Mammary epithelial cell (primary cell): ENCODE measurements around the gene SNX9.

Experiments
- EZH2 ChIP-seq: IDR thresholded peaks from 2 replicates; pipeline ENCODE4 v1.6.1; 2012; ENCODE audit warnings: low read length, inconsistent platforms, borderline replicate concordance
- TF ChIP-seq, protein P1 (sequence below), 2 donors: IDR thresholded peaks in 1 of 2; conservative IDR thresholded peaks in 1 of 2; 2 replicates each; pipeline ENCODE4 v1.5.1; 2011 to 2012; ENCODE audit warnings: inconsistent platforms in 2 of 2, low read length in 2 of 2, mild to moderate bottlenecking in 2 of 2, control low read depth in 1 of 2, low read depth in 1 of 2; ENCODE audit not compliant: insufficient read depth in 1 of 2; ENCODE audit errors: extremely low read depth in 1 of 2

DNA sequence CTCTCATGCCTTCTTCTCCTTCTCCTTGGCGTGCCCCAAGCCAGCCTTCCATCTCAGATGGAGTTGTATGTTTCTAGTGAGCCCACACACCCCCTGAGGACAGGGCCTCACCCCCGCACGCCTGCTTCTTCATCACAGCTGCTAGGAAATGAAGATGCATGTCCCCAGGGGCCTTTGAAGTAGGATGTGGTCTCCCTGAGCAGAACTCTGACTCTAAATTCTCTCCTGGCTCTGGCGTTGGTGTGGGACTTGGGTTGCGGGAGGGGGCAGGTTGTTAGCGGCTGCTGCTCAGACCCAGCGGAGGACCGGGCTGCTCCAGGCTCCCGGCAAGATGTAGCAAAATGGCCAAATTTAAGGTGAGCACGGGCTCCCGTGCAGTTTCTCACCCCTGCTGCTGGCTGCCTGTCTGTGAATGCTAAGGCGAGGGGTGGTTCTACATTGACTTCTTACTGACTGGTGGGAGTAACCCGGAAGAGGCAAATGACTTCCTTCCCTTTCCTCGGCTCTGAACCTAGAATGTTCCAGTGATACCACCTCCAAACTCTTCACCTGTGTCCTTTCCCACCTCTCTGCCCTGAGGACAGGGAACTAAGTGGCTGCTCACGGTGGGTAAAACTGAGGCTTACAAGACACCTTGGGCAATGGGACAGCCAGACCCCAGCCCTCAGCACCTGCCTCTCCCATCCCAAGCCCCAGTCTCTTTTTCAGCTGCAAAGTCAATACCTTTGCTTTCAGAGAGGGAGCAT lies 167.4 kb downstream of the SNX9 start:
- TF ChIP-seq, protein P1, sequence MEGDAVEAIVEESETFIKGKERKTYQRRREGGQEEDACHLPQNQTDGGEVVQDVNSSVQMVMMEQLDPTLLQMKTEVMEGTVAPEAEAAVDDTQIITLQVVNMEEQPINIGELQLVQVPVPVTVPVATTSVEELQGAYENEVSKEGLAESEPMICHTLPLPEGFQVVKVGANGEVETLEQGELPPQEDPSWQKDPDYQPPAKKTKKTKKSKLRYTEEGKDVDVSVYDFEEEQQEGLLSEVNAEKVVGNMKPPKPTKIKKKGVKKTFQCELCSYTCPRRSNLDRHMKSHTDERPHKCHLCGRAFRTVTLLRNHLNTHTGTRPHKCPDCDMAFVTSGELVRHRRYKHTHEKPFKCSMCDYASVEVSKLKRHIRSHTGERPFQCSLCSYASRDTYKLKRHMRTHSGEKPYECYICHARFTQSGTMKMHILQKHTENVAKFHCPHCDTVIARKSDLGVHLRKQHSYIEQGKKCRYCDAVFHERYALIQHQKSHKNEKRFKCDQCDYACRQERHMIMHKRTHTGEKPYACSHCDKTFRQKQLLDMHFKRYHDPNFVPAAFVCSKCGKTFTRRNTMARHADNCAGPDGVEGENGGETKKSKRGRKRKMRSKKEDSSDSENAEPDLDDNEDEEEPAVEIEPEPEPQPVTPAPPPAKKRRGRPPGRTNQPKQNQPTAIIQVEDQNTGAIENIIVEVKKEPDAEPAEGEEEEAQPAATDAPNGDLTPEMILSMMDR (conservative IDR thresholded peaks at IDR 0.05 in 1 of 2, IDR thresholded peaks at IDR 0.05 in 1 of 2; ENCODE audit: extremely low read depth in 1 of 2, insufficient read depth in 1 of 2, low read depth in 1 of 2, low read length in 2 of 2) = no peak
- TF ChIP-seq EZH2 = no peak
